ENCODE measurements around the gene HSD3B1.
"Not testable (repeated sequence)": the region's sequence is repeated elsewhere in the genome, so short reads cannot be mapped to it uniquely, and the experiment has no call there.

- TF ChIP-seq ZNF347 (CRISPR knock-in tag; IDR thresholded peaks at IDR 0.05; ENCODE audit: low read depth); MYC (IDR thresholded peaks at IDR 0.05; ENCODE audit: low read depth, low read length); MYC (CRISPR knock-in tag; IDR thresholded peaks at IDR 0.05; ENCODE audit: borderline replicate concordance, low read depth); CBX2 (IDR thresholded peaks at IDR 0.05; ENCODE audit: insufficient read depth, low read length, poor library complexity, severe bottlenecking); SMC3 (conservative IDR thresholded peaks at IDR 0.05; ENCODE audit: insufficient read depth, low read depth, low read length); MCM7 (IDR thresholded peaks at IDR 0.05); HDAC1 (IDR thresholded peaks at IDR 0.05); ETV5 (CRISPR knock-in tag; IDR thresholded peaks at IDR 0.05; ENCODE audit: low read depth); ZBTB9 (CRISPR knock-in tag; IDR thresholded peaks at IDR 0.05); TEAD2 (tag; IDR thresholded peaks at IDR 0.05): not testable (repeated sequence)
- TF ChIP-seq, protein P1, sequence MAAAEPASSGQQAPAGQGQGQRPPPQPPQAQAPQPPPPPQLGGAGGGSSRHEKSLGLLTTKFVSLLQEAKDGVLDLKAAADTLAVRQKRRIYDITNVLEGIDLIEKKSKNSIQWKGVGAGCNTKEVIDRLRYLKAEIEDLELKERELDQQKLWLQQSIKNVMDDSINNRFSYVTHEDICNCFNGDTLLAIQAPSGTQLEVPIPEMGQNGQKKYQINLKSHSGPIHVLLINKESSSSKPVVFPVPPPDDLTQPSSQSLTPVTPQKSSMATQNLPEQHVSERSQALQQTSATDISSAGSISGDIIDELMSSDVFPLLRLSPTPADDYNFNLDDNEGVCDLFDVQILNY (CRISPR knock-in tag; IDR thresholded peaks at IDR 0.05), result not testable (repeated sequence)
- TF ChIP-seq, protein P2, sequence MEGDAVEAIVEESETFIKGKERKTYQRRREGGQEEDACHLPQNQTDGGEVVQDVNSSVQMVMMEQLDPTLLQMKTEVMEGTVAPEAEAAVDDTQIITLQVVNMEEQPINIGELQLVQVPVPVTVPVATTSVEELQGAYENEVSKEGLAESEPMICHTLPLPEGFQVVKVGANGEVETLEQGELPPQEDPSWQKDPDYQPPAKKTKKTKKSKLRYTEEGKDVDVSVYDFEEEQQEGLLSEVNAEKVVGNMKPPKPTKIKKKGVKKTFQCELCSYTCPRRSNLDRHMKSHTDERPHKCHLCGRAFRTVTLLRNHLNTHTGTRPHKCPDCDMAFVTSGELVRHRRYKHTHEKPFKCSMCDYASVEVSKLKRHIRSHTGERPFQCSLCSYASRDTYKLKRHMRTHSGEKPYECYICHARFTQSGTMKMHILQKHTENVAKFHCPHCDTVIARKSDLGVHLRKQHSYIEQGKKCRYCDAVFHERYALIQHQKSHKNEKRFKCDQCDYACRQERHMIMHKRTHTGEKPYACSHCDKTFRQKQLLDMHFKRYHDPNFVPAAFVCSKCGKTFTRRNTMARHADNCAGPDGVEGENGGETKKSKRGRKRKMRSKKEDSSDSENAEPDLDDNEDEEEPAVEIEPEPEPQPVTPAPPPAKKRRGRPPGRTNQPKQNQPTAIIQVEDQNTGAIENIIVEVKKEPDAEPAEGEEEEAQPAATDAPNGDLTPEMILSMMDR (IDR thresholded peaks at IDR 0.05 in 2 of 3, conservative IDR thresholded peaks at IDR 0.05 in 1 of 3; ENCODE audit: insufficient read depth in 2 of 3, low read depth in 1 of 3, low read length in 3 of 3), result not testable (repeated sequence)
Measured at GRCh38 chr1:119560402-119560801, 53.4 kb downstream of the HSD3B1 start.
